ENCODE measurements around the gene KCTD20.

Gene KCTD20

GRCh38 chr6:36499918-36500317 is 57.1 kb downstream of the KCTD20 start:
- no peak for DNase-seq

GRCh38 chr6:36501686-36502085 is 58.9 kb downstream of the KCTD20 start:
- no peak for DNase-seq

GRCh38 chr6:36504181-36504580 is 61.4 kb downstream of the KCTD20 start:
- no peak for DNase-seq

GRCh38 chr6:36504982-36505381 is 62.2 kb downstream of the KCTD20 start:
- DNase-seq, result no peak

GRCh38 chr6:36505744-36506534 is 63.1 kb downstream of the KCTD20 start:
- no peak for DNase-seq

- DNase-seq, result no peak
Measured at GRCh38 chr6:36506611-36507010, 63.8 kb downstream of the KCTD20 start.

- DNase-seq, result no peak
Measured at GRCh38 chr6:36508532-36508931, 65.7 kb downstream of the KCTD20 start.

GRCh38 chr6:36510365-36510764 is 67.6 kb downstream of the KCTD20 start:
- no peak for DNase-seq

- DNase-seq, result no peak
Measured at GRCh38 chr6:36514554-36515456, 72.0 kb downstream of the KCTD20 start.

- DNase-seq, result no peak
Measured at GRCh38 chr6:36515844-36516243, 73.0 kb downstream of the KCTD20 start.

GRCh38 chr6:36516559-36516958 is 73.8 kb downstream of the KCTD20 start:
- DNase-seq, result no peak

- no peak for DNase-seq
Measured at GRCh38 chr6:36516988-36517387, 74.2 kb downstream of the KCTD20 start.

GRCh38 chr6:36517408-36517807 is 74.6 kb downstream of the KCTD20 start:
- DNase-seq, result no peak

- no peak for DNase-seq
Measured at GRCh38 chr6:36519352-36519751, 76.6 kb downstream of the KCTD20 start.

- no peak for DNase-seq
Measured at GRCh38 chr6:36523451-36523850, 80.7 kb downstream of the KCTD20 start.

GRCh38 chr6:36523936-36524499 is 81.2 kb downstream of the KCTD20 start:
- no peak for DNase-seq

GRCh38 chr6:36524871-36525270 is 82.1 kb downstream of the KCTD20 start:
- DNase-seq, result no peak

GRCh38 chr6:36525346-36525745 is 82.5 kb downstream of the KCTD20 start:
- no peak for DNase-seq

- no peak for DNase-seq
Measured at GRCh38 chr6:36526066-36526465, 83.3 kb downstream of the KCTD20 start.

- DNase-seq, result no peak
Measured at GRCh38 chr6:36533321-36533720, 90.5 kb downstream of the KCTD20 start.

GRCh38 chr6:36536873-36537547 is 94.2 kb downstream of the KCTD20 start:
- DNase-seq, result no peak

- DNase-seq, result no peak
Measured at GRCh38 chr6:36539814-36540568, 97.2 kb downstream of the KCTD20 start.

All from RPMI8226 (cell line).